ENCODE data around the gene MTCH2.
"Not testable (repeated sequence)": the region's sequence is repeated elsewhere in the genome, so short reads cannot be mapped to it uniquely, and the experiment has no call there.

MTCH2 gene

GRCh38 chr11:47640506-47640905 is 1.9 kb downstream of the MTCH2 start:
- in situ Hi-C loops (cut with MboI; ENCODE audit: low sequenced_read_pairs), result not testable (repeated sequence)

DNA sequence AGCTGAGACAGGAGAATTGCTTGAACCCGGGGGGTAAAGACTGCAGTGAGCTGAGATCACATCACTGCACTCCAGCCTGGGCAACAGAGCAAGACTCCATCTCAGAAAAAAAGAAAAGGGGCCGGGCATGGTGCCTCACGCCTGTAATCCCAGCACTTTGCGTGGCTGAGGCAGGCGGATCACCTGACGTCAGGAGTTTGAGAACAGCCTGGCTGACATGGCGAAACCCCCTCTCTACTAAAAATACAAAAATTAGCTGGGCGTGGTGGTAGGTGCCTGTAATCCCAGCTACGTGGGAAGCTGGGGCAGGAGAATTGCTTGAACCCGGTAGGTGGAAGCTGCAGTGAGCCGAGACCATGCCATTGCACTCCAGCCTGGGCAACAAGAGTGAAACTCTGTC is 6.0 kb downstream of the MTCH2 start:
- in situ Hi-C loops (cut with MboI; ENCODE audit: low sequenced_read_pairs), result not testable (repeated sequence)

DNA sequence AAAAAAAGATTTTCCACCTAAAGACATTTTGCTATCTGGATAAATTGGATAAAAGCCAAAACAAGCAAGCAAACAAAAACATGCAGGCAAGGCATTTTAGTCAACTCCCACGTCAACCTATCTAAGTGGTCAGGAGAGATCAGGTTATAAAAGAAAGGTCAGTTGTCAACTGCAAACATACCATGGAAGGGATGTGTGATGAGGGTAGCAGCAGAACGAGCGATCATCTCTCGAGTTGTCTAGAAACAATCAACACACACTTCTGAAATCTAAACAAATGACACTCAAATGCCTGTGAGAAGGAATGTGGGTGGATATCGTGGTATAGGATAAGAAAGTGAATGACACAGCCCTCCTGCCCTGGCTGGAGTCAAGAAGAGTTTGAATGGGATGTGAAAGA is 10.9 kb downstream of the MTCH2 start:
- in situ Hi-C loops (cut with MboI; ENCODE audit: low sequenced_read_pairs), result no loop called here

DNA sequence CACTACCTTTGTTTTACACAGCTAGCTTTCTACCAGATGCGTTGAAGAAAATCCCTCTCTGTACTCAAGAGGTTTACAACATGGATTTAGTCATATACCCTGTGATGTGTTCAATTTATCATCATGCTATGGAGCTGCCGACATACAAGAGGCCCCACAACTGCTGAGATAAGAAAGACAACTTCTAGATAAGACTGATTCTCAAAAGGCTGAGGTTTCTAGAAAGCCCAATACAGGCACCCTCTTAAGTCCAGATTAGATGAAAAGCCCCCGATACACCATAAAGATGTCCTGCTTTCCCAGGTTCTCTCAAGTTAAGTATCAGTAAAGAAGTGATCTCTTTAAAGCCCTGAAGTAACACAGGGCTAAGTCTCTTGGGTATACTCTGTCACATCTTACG is 14.3 kb downstream of the MTCH2 start:
- in situ Hi-C loops (cut with MboI; ENCODE audit: low sequenced_read_pairs), result no loop called here

DNA sequence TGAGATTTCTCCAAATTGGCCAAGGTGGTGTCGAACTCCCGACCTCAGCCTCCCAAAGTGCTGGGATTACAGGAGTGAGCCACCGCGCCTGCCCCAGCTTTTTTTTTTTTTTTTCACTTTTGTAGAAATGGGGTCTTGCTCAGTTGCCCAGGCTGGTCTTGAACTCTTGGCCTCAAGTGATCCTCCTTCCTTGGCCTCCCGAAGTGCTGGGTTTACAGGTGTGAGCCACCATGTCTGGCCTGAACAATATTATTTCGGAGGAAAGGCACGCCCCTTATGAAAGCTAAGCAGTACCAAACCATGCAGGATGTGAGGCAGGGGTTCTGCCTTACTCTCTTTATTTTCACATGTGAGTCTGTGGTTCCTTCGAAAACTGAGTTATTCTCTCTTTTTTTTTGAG is 16.1 kb downstream of the MTCH2 start:
- in situ Hi-C loops (cut with MboI; ENCODE audit: low sequenced_read_pairs), result no loop called here

GRCh38 chr11:47620836-47621378 is 21.5 kb downstream of the MTCH2 start:
- in situ Hi-C loops (cut with MboI; ENCODE audit: low sequenced_read_pairs), result no loop called here

- in situ Hi-C loops (cut with MboI; ENCODE audit: low sequenced_read_pairs), result no loop called here
Measured at GRCh38 chr11:47617417-47617809, 24.9 kb downstream of the MTCH2 start.

DNA sequence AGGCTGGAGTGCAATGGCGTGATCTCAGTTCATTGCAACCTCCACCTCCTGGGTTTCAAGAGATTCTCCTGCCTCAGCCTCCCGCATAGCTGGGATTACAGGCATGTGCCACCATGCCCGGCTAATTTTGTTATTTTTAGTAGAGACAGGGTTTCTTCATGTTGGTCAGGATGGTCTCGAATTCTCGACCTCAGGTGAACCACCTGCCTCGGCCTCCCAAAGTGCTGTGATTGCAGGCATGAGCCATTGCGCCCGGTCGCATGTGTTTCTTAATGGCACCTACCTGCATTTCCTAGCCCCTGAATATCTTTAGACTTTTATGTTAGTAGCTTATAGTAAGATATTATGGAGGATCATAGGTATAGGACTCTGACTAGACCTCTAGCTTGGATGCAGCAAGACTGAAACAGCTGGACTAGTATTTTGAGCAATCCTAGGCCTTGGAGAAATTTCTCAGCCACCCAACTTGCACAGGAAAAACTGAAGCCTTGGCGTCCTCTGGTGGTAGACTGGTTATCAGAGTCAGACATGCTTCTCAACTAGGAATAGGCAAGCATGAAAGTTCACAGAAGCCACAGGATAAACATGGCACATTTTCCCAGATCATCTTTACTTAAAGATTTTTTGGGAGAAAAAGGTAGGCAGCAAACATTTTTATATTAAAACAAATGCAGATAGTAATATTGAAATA is 25.5 kb downstream of the MTCH2 start:
- in situ Hi-C loops (cut with MboI; ENCODE audit: low sequenced_read_pairs), result no loop called here

DNA sequence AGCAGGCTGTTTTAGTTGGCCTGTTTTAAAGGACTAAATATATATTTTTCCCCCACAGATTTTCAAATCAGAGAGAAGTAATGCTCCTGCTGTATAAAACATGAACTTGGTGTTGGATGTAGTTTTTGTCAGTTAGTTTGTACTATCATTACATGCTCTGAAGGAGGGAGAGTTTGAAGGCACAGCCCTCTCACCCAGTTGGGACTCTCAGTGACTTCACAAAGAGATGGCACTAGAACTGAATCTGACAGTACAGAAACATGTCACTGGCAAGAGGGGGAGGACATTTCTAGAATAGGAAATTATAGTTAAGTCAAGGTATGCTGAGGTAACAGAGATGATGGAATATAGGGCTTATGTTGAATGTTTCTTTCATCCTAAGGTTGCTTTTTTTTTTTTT is 27.1 kb downstream of the MTCH2 start:
- in situ Hi-C loops (cut with MboI; ENCODE audit: low sequenced_read_pairs), result no loop called here

GRCh38 chr11:47611348-47611794 is 31.0 kb downstream of the MTCH2 start:
- in situ Hi-C loops (cut with MboI; ENCODE audit: low sequenced_read_pairs), result no loop called here

DNA sequence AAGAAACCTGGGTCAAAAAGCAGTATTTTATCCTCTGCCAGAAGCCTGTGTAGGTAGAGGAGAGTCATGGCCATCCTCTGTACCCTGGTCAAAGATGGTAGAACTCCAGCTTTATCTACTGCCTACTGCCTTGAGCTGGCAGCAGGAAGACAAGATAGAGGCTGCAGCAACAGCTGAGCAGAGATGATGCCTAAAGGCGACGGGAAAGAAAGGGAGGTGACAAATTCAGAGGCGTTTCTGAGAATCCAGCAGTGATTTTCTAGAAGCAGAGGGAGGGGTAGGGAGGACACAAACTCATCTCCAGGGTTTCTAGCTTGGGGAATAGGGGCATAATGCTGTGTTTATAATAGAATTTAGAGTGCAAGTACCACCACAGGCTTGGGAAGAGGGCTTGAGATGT is 32.7 kb downstream of the MTCH2 start:
- in situ Hi-C loops (cut with MboI; ENCODE audit: low sequenced_read_pairs), result no loop called here

DNA sequence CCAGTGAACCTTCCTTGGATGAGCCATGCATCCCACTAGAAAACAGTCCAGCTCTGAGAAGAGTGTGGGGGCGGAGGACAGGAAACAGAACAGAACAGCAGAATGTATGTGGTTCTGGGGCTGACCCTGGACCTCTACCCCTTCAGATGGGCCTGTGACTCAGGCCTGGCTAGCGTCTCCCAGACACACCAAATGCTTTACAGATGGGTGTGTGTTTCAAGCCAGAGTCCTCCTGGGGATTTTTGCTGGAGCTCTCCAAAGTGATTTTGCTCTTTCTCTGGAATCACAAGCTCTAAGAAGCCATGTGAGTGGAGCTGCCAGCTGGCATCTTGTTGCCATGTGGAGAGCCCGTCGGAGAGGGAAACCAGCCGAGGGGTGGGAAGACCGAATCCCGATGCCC is 35.0 kb downstream of the MTCH2 start:
- in situ Hi-C loops (cut with MboI; ENCODE audit: low sequenced_read_pairs), result no loop called here

DNA sequence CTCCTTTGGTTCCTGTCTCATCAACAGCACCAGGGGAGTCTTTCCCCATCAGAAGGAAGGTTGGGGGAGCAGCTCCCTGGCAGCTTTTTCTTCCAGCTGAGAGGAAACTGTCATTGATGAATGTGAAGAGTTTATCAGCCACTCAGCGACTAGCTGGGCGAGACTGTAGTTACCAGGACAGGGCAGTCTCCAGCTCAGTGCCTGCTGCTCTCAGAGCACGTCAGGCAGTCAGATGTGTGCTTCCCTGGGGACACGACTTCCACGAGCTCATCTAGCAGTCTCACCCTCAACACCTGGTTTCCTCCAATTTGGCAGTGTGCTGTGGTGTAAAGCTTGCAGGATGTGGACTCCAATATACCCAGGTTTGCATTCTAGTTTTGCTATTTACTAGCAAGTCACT is 35.6 kb downstream of the MTCH2 start:
- in situ Hi-C loops (cut with MboI; ENCODE audit: low sequenced_read_pairs), result no loop called here

DNA sequence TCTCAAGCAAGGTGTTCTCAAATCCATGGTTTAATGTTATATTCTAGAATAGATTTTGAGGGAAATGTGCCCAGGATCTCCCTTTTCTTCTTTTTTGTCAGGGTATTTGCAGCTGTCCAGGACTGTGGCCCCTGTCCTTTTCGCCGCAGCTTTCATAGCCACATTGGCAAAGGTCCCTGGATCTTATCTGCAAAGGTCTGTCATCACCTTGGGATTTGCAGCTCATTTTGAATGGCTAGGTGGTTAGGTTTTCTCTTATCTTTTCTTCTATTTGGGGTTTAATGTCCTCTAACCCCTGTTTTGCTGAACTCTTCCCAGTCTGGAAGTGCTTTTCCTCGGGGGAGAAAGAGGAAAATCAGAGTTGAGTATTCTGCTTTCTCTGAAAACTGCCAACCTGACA is 36.4 kb downstream of the MTCH2 start:
- in situ Hi-C loops (cut with MboI; ENCODE audit: low sequenced_read_pairs), result no loop called here

DNA sequence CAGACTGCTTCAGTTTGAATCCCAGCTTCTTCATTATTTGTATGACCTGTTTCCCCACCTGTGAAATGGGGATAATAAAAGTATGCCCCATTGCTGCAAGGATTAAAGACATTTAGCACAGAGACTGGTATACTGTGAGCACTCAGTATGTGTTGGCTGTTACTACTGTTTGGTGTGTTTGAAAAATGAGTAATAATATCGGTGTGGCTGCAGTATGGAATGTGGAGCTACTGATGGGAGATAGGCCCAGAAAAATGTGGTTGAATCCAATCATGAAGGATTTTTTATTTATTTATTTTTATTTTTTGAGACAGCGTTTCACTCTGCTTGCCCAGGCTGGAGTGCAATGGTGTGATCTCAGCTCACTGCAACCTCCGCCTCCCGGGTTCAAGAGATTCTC is 39.1 kb downstream of the MTCH2 start:
- in situ Hi-C loops (cut with MboI; ENCODE audit: low sequenced_read_pairs), result no loop called here

DNA sequence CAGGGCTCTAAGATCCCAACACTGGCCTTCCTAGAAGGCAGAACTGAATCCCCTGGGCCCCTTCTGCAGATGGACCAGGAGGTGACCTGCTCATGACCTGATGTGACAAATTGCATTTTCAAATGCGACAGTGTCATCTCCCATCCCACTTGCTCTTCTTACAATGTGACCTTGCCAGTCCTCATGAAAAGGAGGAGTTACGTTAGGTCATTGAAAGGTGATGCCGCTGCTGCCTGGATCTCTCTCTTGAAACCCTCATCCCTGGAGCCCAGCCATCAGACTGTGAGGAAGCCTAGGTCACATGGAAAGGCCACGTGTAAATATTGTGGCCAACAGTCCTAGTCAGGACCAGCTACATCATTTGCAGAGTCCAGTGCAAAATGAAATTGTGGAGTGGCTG is 42.5 kb downstream of the MTCH2 start:
- in situ Hi-C loops (cut with MboI; ENCODE audit: low sequenced_read_pairs), result no loop called here

- in situ Hi-C loops (cut with MboI; ENCODE audit: low sequenced_read_pairs), result no loop called here
Measured at GRCh38 chr11:47595967-47596366, 46.4 kb downstream of the MTCH2 start.

DNA sequence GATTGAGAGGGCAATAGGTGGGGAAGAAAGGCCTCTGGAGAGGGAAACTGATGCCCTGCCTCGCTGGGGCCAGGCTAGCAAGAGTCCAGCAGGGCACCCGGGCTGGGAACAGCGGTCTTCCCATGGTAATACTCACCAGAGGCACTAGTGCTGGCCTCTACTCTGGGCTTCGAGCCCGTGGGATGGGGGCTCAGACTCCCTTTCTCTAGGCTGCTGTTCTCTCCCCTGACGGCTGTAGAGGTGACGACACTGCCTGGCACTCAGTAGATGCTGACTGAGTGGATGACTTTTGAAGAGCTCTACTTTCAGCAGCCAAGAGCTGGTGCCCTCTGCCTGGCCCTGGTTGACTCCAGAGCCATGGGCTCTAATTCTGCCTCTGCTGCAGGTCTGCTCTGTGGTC is 47.3 kb downstream of the MTCH2 start:
- in situ Hi-C loops (cut with MboI; ENCODE audit: low sequenced_read_pairs), result no loop called here

GRCh38 chr11:47593934-47594855 is 48.2 kb downstream of the MTCH2 start, which contains the start of gene C1QTNF4:
TSS of gene C1QTNF4 (minus strand) at chr11:47594411. CDS start at chr11:47590810, 3,601 bp downstream.
- in situ Hi-C loops (cut with MboI; ENCODE audit: low sequenced_read_pairs), result no loop called here

DNA sequence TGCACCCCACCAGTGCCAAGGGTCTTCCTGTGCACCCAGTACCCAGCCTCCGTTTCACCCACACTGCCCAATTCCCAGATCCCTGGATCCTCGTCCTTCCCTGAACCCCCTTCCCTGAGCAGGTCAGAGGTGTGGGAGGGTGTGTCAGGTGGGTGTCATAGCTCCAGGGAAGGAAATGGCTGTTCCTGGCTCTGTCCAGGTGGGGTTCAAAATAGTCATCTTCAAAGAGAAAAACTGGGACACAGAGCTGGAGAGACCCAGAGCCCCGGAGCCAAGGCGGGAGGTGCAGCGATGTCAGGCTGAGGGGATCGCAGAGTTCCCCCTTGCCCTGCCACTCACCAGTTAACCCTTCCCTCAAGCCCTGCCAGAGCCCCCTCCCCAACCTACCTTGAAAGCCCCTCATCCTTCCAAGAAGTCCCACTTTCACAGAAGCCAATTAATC is 48.8 kb downstream of the MTCH2 start:
- in situ Hi-C loops (cut with MboI; ENCODE audit: low sequenced_read_pairs), result no loop called here

DNA sequence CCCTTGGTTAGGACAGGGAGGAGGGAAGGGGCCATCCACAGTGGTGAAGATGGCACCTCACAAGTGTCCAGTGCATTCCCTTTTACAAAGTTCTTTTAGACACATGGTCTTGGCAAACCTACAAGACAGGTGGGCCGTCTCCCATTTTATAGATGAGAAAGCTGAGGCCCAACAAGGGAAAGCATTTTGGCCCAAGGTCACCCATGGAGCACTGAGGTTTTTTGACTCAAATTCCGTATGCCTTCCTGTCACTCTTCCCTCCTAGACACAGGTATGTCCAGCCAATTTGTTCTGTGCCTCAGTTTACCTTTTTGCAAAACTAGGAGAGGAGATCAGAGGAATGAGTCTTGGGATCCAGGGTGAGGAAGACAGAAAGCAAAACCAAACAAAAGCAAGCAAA is 49.4 kb downstream of the MTCH2 start:
- in situ Hi-C loops (cut with MboI; ENCODE audit: low sequenced_read_pairs), result no loop called here

GRCh38 chr11:47592251-47592650 is 50.1 kb downstream of the MTCH2 start:
- in situ Hi-C loops (cut with MboI; ENCODE audit: low sequenced_read_pairs), result no loop called here

Measured in HL-60/S4 treated with retinoic acid at 250 ng/mL for 4 days and 3 days (cell line).